GM18498 (cell line): ENCODE results near the gene PDE12.
A peak's percentile ranks its signal among the peaks of the same experiment; 100 is the strongest.
"Not testable (repeated sequence)": the region's sequence is repeated elsewhere in the genome, so short reads cannot be mapped to it uniquely, and the experiment has no call there.

ENCODE experiments used
- ATAC-seq: cut with Tn5 transposase; IDR thresholded peaks from one replicate; pipeline ENCODE4 v1.9.1; 2021; ENCODE audit warnings: mild to moderate bottlenecking, moderate library complexity; ENCODE audit not compliant: unreplicated experiment

The PDE12 gene

GRCh38 chr3:57582474-57583168 is 26.5 kb downstream of the PDE12 start:
- ATAC-seq: no peak

GRCh38 chr3:57583544-57583943 is 27.5 kb downstream of the PDE12 start:
- ATAC-seq: no peak

- no peak for ATAC-seq
Observed at GRCh38 chr3:57586778-57587177, 30.7 kb downstream of the PDE12 start.

GRCh38 chr3:57587905-57588304 is 31.8 kb downstream of the PDE12 start:
- no peak for ATAC-seq

GRCh38 chr3:57592306-57592705 is 36.2 kb downstream of the PDE12 start:
- no peak for ATAC-seq

- no peak for ATAC-seq
Observed at GRCh38 chr3:57594144-57594543, 38.1 kb downstream of the PDE12 start.

GRCh38 chr3:57594576-57594975 is 38.5 kb downstream of the PDE12 start:
- ATAC-seq: no peak

- no peak for ATAC-seq
Observed at GRCh38 chr3:57596495-57597126, 40.5 kb downstream of the PDE12 start.

GRCh38 chr3:57597127-57597923 is 41.3 kb downstream of the PDE12 start, which contains the start of gene ARF4:
Gene ARF4, minus strand, starts transcription at chr3:57597344. Its CDS starts 204 bp downstream, at chr3:57597140.
- ATAC-seq: peak; percentile 94

GRCh38 chr3:57598765-57599360 is 42.8 kb downstream of the PDE12 start:
- ATAC-seq: no peak

- ATAC-seq: no peak
Observed at GRCh38 chr3:57600195-57600594, 44.1 kb downstream of the PDE12 start.

- ATAC-seq: no peak
Observed at GRCh38 chr3:57604971-57605370, 48.9 kb downstream of the PDE12 start.

GRCh38 chr3:57605683-57606082 is 49.6 kb downstream of the PDE12 start:
- no peak for ATAC-seq

GRCh38 chr3:57611870-57612269 is 55.8 kb downstream of the PDE12 start:
- not testable (repeated sequence) for ATAC-seq

GRCh38 chr3:57616233-57616632 is 60.2 kb downstream of the PDE12 start:
- no peak for ATAC-seq
